NK-92 treated with Interleukin-12 subunit alpha and Interleukin-12 subunit beta, amount 100 ng/mL, for 24 hours (cell line): ENCODE data around the gene DYDC1.
"Not testable (repeated sequence)": the region's sequence is repeated elsewhere in the genome, so short reads cannot be mapped to it uniquely, and the experiment has no call there.

Experiments used
- DNase-seq: peaks from one replicate; lab custom pipeline; 2025; lab: John Stamatoyannopoulos, UW

Gene DYDC1

GRCh38 chr10:80356563-80356988 is at the start of gene DYDC1, which contains the start of gene DYDC2:
Gene DYDC1, minus strand, starts transcription at chr10:80356755. Its CDS starts 4,154 bp downstream, at chr10:80352601.
Gene DYDC2, plus strand, starts transcription at chr10:80356781. Its CDS starts 5,663 bp downstream, at chr10:80362444.
- DNase-seq: no peak

DNA sequence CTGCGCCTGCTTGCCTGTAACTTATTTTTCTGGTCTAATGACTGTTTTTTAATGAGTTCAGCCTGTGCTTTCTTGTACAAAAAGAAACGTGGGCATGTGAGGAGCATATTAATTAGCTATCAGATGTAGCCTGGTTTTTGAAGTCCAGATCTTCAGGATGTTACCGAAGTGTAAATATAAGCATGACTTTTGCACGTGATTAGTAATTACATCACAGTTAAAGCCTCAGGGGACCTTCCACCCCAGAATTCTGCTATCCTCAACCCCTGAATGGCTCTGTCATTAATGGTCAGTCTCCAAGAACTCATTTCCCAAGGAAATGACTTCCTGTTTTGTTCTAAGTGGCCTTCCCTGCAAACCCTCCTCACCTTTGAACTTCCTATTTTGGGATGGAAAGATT is 49.6 kb upstream of the DYDC1 start:
- DNase-seq: no peak

DNA sequence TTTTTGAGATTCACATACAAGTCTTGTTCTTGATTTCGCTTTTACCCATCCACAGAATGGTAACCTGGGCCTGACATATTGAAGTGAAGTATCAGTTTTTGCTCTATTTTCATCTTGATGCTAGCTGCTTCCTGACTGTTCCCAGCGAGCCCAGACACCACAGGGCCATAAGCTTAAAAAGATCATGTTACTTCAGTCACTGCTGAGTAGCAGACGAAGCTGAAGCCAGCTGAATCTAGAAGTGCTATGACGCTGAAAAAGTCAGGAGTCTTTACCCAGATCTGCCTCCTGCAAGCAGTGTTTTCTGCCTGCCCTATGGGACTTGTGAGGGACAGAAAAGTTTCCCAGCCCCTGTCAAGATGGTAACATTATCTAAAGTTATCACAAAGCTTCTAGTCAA is 49.1 kb upstream of the DYDC1 start:
- no peak for DNase-seq

GRCh38 chr10:80405035-80405434 is 48.5 kb upstream of the DYDC1 start:
- DNase-seq: no peak

- no peak for DNase-seq
Observed at GRCh38 chr10:80400136-80400804, 43.7 kb upstream of the DYDC1 start.

DNA sequence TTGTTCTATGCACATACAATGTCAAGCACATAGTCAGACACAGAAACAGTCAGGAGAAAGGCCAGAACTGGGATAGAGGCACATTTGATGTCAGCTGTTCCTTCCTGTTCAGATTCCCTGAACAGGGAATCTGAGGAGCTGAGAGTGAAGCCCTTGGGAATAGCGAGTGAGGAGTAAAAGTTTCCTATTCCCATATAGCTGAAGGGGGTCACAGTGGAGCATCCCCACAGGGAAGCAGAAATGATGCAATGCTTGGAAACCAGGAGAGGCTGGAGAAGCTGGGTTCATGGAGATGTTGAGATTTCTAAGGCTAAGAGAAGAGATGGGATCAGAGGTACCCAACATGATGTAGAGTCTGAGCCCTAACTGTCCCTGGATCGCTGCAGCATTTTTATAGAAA is 40.5 kb upstream of the DYDC1 start:
- no peak for DNase-seq

DNA sequence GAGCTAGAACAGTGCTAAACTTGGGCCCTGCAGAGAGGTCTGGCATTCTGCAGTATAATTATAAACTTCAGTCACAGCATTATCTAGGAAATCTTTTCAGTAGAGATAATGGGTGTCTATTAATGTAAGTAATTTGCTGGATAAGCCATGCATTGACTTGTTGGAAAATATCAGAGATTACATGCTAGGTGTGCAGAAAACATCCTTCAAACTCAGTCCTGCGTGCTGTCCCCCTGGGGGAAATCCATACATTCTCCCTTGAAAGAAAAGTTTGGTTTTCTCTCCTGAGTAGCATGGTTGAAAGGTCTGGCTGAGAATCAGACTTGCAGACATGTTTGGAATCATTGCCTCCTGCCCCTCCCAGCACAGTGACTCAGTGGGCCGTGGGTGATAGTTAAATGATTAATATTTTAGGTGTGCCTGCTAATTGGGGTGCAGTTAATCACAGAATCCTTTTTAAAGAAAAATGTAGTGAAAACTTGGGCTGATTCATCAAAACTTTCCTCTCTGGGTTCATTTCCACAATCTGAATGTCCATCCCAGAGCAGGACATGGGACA is 37.9 kb upstream of the DYDC1 start:
- DNase-seq: no peak

GRCh38 chr10:80392250-80392649 is 35.7 kb upstream of the DYDC1 start:
- no peak for DNase-seq

GRCh38 chr10:80390740-80391139 is 34.2 kb upstream of the DYDC1 start:
- DNase-seq: no peak

- peak; percentile 3 for DNase-seq
Observed at GRCh38 chr10:80382989-80383388, 26.4 kb upstream of the DYDC1 start.

DNA sequence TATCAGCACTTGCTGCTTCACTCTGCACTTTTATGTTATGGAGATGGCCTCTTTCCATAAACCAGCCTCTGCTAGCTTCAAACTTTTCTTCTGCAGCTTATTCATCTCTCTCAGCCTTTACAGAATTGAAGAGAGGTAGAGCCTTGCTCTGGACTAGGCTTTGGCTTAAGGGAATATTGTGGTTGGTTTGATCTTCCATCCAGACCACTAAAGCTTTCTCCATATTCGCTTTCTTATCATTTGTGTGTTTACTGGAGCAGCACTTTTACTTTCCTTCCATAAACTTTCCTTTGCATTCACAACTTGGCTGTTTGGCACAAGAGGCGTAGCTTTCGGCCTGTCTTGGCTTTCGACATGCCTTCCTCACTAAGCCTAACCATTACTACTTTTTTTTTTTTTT is 23.6 kb upstream of the DYDC1 start:
- no peak for DNase-seq

DNA sequence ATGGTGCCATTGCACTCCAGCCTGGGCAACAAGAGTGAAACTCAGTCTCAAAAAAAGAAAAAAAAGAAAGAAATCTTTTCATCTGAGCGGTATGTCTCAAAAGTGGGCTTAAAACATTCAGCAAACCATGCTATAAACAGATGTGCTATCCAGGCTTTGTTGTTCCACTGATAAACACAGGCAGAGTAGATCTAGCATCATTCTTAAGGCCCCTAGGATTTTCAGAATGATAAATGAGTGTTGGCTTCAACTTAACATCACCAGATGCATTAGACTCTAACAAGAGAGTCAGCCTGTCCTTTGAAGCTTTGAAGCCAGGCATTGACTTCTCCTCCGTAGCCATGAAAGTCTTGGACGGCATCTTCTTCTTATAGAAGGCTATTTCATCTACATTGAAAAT is 23.1 kb upstream of the DYDC1 start:
- no peak for DNase-seq

DNA sequence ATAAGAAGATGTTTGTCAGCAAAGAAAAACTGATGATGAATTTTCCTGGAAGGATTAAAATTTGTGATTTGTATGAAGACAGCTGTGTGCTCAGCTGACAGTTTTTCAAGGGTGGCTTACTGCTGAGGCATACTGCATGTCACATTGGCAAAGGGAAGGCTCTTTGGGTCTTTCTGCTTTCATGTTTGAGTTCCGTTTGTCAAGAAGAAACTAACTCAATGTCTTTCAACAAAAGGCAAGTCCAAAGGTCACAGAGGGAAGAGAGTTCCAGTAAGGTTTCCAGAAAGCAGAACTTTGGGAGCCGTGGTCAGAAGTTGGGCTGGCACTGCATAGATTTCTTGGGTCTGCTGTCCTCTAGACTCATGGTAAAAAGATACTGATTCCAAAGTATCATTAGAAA is 16.9 kb upstream of the DYDC1 start:
- DNase-seq: no peak

DNA sequence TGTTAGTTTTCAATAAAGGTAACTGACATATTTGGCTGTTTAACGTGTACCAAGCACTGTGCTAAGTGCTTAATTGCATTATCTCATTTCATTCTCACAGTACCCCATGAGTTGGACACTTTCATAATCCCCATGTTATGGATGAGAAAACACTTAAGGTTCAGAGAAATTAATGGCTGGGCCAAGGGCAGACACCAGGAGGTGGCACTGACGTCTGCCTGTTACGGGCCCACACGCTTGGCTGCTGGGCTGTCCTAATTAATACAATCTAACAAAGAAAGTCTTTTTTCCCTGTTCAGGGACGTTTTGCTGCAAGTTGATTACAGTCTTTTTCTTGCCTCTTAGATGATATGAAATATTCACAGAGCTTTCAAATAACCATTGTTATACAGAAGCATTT is 16.1 kb upstream of the DYDC1 start:
- no peak for DNase-seq

GRCh38 chr10:80371467-80371866 is 14.9 kb upstream of the DYDC1 start:
- DNase-seq: no peak

GRCh38 chr10:80365510-80365909 is 9.0 kb upstream of the DYDC1 start:
- no peak for DNase-seq

- no peak for DNase-seq
Observed at GRCh38 chr10:80359644-80360043, 3.1 kb upstream of the DYDC1 start.

- not testable (repeated sequence) for DNase-seq
Observed at GRCh38 chr10:80358925-80359324, 2.4 kb upstream of the DYDC1 start.

- no peak for DNase-seq
Observed at GRCh38 chr10:80357851-80358125, 1.2 kb upstream of the DYDC1 start.

GRCh38 chr10:80356989-80357850 is 665 bp upstream of the DYDC1 start:
- no peak for DNase-seq

- no peak for DNase-seq
Observed at GRCh38 chr10:80351220-80351619, 5.3 kb downstream of the DYDC1 start.

DNA sequence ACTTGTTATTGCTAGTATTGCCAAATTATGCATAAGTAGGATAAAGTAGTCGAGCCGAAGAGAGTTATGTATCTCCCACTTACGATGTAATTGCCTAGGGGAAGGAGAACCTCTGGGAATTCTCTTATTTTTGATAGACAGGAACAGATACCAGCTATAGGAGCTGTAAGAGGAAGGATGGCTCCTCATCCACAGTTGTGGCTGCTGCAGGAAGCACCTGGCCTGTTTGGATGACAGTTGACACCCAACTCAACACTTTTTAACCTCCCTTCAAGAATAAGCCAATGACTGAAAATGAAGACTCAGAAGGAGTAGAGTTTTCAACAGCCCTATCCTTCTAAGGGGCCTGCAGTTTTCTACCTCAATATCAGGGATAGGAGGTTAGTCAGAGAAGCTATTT is 6.3 kb downstream of the DYDC1 start:
- DNase-seq: no peak

DNA sequence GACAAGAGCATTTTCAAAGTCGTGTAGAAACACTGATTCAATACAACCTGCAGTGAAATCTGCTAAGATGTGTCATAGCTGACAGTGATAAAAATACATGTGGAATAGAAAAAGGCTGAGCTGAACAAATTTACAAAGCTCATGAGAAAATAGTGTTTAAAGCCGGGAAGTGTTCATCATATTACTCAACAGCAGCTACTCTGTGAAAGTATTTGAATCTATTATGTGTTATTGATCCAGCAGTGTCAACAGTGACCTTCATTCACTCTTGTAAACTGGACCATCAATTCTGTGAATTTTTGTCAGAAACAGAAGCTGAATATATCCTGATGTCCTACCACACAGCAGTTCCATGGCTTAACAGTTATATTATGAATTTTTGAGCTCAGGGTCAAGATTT is 11.6 kb downstream of the DYDC1 start:
- no peak for DNase-seq
